HCT116 (cell line): ENCODE data around the gene STAM.

Experiments
- CEBPB ChIP-seq: IDR thresholded peaks from 2 replicates; pipeline ENCODE4 v1.6.1; 2012; ENCODE audit warnings: low read depth
- CTCF ChIP-seq, 3 experiments: fragments of 200-600 bp in 1 of 3; sonication (generic) in 1 of 3; IDR thresholded peaks in 2 of 3; conservative IDR thresholded peaks in 1 of 3; 2 replicates each; pipeline ENCODE4 v1.5.1; 2012 to 2017; ENCODE audit warnings: low read depth in 2 of 3, low read length in 2 of 3, antibody characterized with exemption in 1 of 3, borderline replicate concordance in 1 of 3, control low read depth in 1 of 3, mild to moderate bottlenecking in 1 of 3, mixed read lengths in 1 of 3, mixed run types in 1 of 3, moderate library complexity in 1 of 3; ENCODE audit not compliant: insufficient read depth in 1 of 3
- EZH2 ChIP-seq: fragments of 200-600 bp; sonication (generic); IDR thresholded peaks from 2 replicates; pipeline ENCODE4 v1.6.1; 2017; ENCODE audit warnings: antibody characterized with exemption, mixed run types
- EZH2phosphoT487 ChIP-seq: fragments of 200-600 bp; IDR thresholded peaks from 2 replicates; pipeline ENCODE4 v1.6.1; 2018; ENCODE audit warnings: antibody characterized with exemption, borderline replicate concordance
- POLR2A ChIP-seq: IDR thresholded peaks from 2 replicates; pipeline ENCODE4 v1.7.0; 2011; ENCODE audit warnings: borderline replicate concordance; ENCODE audit not compliant: insufficient read depth, insufficient read length; ENCODE audit errors: extremely low read depth
- POLR2AphosphoS5 ChIP-seq: IDR thresholded peaks from 2 replicates; pipeline ENCODE4 v1.6.1; 2011; ENCODE audit warnings: mild to moderate bottlenecking, low read depth, low read length, moderate library complexity
- RAD21 ChIP-seq: IDR thresholded peaks from 2 replicates; pipeline ENCODE4 v1.6.1; 2012; ENCODE audit warnings: low read depth, mild to moderate bottlenecking
- YY1 ChIP-seq: IDR thresholded peaks from 2 replicates; pipeline ENCODE4 v1.6.1; 2011; ENCODE audit warnings: low read length, low read depth, moderate library complexity, mild to moderate bottlenecking; ENCODE audit not compliant: insufficient replicate concordance; ENCODE audit errors: extremely low read depth
- ZBTB33 ChIP-seq: IDR thresholded peaks from 2 replicates; pipeline ENCODE4 v1.6.1; 2011; ENCODE audit warnings: mild to moderate bottlenecking, low read length, moderate library complexity; ENCODE audit not compliant: insufficient replicate concordance; ENCODE audit errors: extremely low read depth
- ZNF274 ChIP-seq: fragments of 200-500 bp; sonication (Bioruptor generic); IDR thresholded peaks from 2 replicates; pipeline ENCODE4 v1.6.1; 2014; ENCODE audit warnings: mild to moderate bottlenecking, low read depth, low read length, inconsistent platforms
- TF ChIP-seq, protein P1 (sequence below): IDR thresholded peaks from 2 replicates; pipeline ENCODE4 v1.6.1; 2012

- no peak for TF ChIP-seq CTCF (IDR thresholded peaks at IDR 0.05 in 2 of 3, conservative IDR thresholded peaks at IDR 0.05 in 1 of 3; ENCODE audit: borderline replicate concordance in 1 of 3, insufficient read depth in 1 of 3, low read depth in 2 of 3, low read length in 2 of 3)
- TF ChIP-seq POLR2A = no peak
- TF ChIP-seq, protein P1, sequence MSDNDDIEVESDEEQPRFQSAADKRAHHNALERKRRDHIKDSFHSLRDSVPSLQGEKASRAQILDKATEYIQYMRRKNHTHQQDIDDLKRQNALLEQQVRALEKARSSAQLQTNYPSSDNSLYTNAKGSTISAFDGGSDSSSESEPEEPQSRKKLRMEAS = no peak
- no peak for TF ChIP-seq POLR2AphosphoS5
- no peak for TF ChIP-seq EZH2
- no peak for TF ChIP-seq EZH2phosphoT487
- TF ChIP-seq ZBTB33 = no peak
- no peak for TF ChIP-seq YY1
- TF ChIP-seq CEBPB = no peak
- TF ChIP-seq RAD21 = no peak
- TF ChIP-seq ZNF274 = no peak
Observed at GRCh38 chr10:17685233-17685840, 41.4 kb downstream of the STAM start.
